Measurements from ENCODE around the gene CAMSAP2.

CAMSAP2 gene

GRCh38 chr1:200901796-200902444, 163.2 kb downstream of the CAMSAP2 start:
- H3K27me3 ChIP-seq (replicated peaks): no peaks in the 10 kb centered on the region
- in situ Hi-C loops (cut with HindIII; ENCODE audit: low pct_ligation_motif_present, low sequenced_read_pairs): no loop called here

GRCh38 chr1:200903793-200904192, 165.1 kb downstream of the CAMSAP2 start:
- no peak overlapping the region for H3K27ac ChIP-seq
- no peaks in the 10 kb centered on the region for H3K36me3 ChIP-seq (replicated peaks)
- in situ Hi-C loops (cut with HindIII; ENCODE audit: low pct_ligation_motif_present, low sequenced_read_pairs): no loop called here
- no peaks in the 10 kb centered on the region for H3K27me3 ChIP-seq (replicated peaks)
- no peak overlapping the region for H3K4me3 ChIP-seq (ENCODE audit: low read depth, low read length)
- TF ChIP-seq, protein P1, sequence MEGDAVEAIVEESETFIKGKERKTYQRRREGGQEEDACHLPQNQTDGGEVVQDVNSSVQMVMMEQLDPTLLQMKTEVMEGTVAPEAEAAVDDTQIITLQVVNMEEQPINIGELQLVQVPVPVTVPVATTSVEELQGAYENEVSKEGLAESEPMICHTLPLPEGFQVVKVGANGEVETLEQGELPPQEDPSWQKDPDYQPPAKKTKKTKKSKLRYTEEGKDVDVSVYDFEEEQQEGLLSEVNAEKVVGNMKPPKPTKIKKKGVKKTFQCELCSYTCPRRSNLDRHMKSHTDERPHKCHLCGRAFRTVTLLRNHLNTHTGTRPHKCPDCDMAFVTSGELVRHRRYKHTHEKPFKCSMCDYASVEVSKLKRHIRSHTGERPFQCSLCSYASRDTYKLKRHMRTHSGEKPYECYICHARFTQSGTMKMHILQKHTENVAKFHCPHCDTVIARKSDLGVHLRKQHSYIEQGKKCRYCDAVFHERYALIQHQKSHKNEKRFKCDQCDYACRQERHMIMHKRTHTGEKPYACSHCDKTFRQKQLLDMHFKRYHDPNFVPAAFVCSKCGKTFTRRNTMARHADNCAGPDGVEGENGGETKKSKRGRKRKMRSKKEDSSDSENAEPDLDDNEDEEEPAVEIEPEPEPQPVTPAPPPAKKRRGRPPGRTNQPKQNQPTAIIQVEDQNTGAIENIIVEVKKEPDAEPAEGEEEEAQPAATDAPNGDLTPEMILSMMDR (IDR thresholded peaks at IDR 0.05; ENCODE audit: low read depth, low read length, missing control alignments): no peak
- DNase-seq: no peak

More at GRCh38 chr1:200901796-200902444, 163.2 kb downstream of the CAMSAP2 start:
- Histone ChIP-seq H3K36me3 (replicated peaks) (no peaks in the 10 kb centered on the region), H3K27ac (no peak overlapping the region), H3K4me3 (ENCODE audit: low read depth, low read length) (no peak overlapping the region)
- TF ChIP-seq, protein P1 (IDR thresholded peaks at IDR 0.05; ENCODE audit: low read depth, low read length, missing control alignments): no peak
- DNase-seq: no peak

GRCh38 chr1:200904772-200905171, 166.1 kb downstream of the CAMSAP2 start:
- no peak for DNase-seq
- no peaks in the 10 kb centered on the region for H3K36me3 ChIP-seq (replicated peaks)
- H3K4me3 ChIP-seq (ENCODE audit: low read depth, low read length): no peak overlapping the region
- TF ChIP-seq, protein P1 (IDR thresholded peaks at IDR 0.05; ENCODE audit: low read depth, low read length, missing control alignments): no peak
- no peak overlapping the region for H3K27ac ChIP-seq
- in situ Hi-C loops (cut with HindIII; ENCODE audit: low pct_ligation_motif_present, low sequenced_read_pairs): no loop called here
- no peaks in the 10 kb centered on the region for H3K27me3 ChIP-seq (replicated peaks)

DNA sequence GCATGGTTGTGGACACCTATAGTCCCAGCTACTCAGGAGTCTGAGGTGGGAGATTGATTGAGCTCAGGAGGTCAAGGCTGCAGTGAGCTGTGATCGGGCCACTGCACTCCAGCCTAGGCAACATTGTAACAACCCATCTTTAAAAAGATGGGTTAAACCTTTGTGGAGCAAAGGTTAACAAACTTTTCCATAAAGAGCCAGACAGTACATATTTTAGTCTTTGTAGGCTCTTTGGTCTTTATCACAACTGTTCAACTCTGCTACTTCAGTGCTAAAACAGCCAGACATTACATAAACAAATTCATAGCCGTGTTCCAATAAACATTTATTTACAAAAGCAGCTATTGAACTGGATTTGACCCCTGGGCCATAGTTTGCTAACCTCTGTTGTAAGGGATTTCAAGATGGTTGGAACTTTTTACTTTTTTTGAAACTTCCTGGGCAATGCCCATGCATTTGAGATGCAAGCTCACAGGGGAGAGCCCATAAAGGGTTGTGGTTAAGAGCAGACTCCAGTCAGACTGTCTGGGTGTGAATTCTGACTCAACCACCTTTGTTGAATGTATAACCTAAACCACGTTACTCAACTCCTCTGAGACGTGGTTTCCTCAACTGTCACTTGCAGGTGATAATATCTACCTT, 166.8 kb downstream of the CAMSAP2 start:
- Histone ChIP-seq H3K27ac (no peak overlapping the region), H3K36me3 (replicated peaks) (no peaks in the 10 kb centered on the region), H3K4me3 (ENCODE audit: low read depth, low read length) (no peak overlapping the region), H3K27me3 (replicated peaks) (no peaks in the 10 kb centered on the region)
- DNase-seq: peak; percentile 9
- TF ChIP-seq, protein P1 (IDR thresholded peaks at IDR 0.05; ENCODE audit: low read depth, low read length, missing control alignments): no peak
- in situ Hi-C loops (cut with HindIII; ENCODE audit: low pct_ligation_motif_present, low sequenced_read_pairs): no loop called here

GRCh38 chr1:200906491-200906890, 167.8 kb downstream of the CAMSAP2 start:
- Histone ChIP-seq H3K4me3 (ENCODE audit: low read depth, low read length) (no peak overlapping the region), H3K36me3 (replicated peaks) (no peaks in the 10 kb centered on the region), H3K27ac (no peak overlapping the region), H3K27me3 (replicated peaks) (no peaks in the 10 kb centered on the region)
- no peak for DNase-seq
- in situ Hi-C loops (cut with HindIII; ENCODE audit: low pct_ligation_motif_present, low sequenced_read_pairs): no loop called here
- TF ChIP-seq, protein P1 (IDR thresholded peaks at IDR 0.05; ENCODE audit: low read depth, low read length, missing control alignments): no peak
